NCI-H187 (cell line): ENCODE data around the gene FAM186B.
A peak's percentile ranks its signal among the peaks of the same experiment; 100 is the strongest.

Experiments
- DNase-seq, 2 experiments: peaks; one replicate each; lab custom pipeline; 2025; lab: John Stamatoyannopoulos, UW

The FAM186B gene

GRCh38 chr12:49567611-49568441 is 37.6 kb downstream of the FAM186B start, which contains the start of gene MCRS1:
Gene MCRS1, minus strand, starts transcription at chr12:49568142. Its CDS starts 1,411 bp downstream, at chr12:49566731.
- DNase-seq = peak; percentile 84 to 90

GRCh38 chr12:49567302-49567610 is 38.2 kb downstream of the FAM186B start:
- no peak for DNase-seq

- DNase-seq = no peak
Observed at GRCh38 chr12:49566361-49566760, 39.1 kb downstream of the FAM186B start.

GRCh38 chr12:49565406-49566265 is 39.8 kb downstream of the FAM186B start:
- no peak for DNase-seq

- no peak for DNase-seq
Observed at GRCh38 chr12:49564686-49565405, 40.6 kb downstream of the FAM186B start.

GRCh38 chr12:49563951-49564685 is 41.3 kb downstream of the FAM186B start:
- DNase-seq = no peak

- DNase-seq = no peak
Observed at GRCh38 chr12:49562831-49563230, 42.6 kb downstream of the FAM186B start.

GRCh38 chr12:49562233-49562632 is 43.2 kb downstream of the FAM186B start:
- DNase-seq = no peak

- DNase-seq = no peak
Observed at GRCh38 chr12:49560695-49561094, 44.7 kb downstream of the FAM186B start.

GRCh38 chr12:49559011-49559675 is 46.3 kb downstream of the FAM186B start:
- DNase-seq = no peak

GRCh38 chr12:49558526-49558925 is 46.9 kb downstream of the FAM186B start:
- no peak for DNase-seq

- DNase-seq = no peak
Observed at GRCh38 chr12:49557917-49558215, 47.6 kb downstream of the FAM186B start.

GRCh38 chr12:49557187-49557916 is 48.1 kb downstream of the FAM186B start:
- DNase-seq = no peak

- no peak for DNase-seq
Observed at GRCh38 chr12:49556391-49557186, 48.9 kb downstream of the FAM186B start.

- no peak for DNase-seq
Observed at GRCh38 chr12:49555631-49556390, 49.6 kb downstream of the FAM186B start.

GRCh38 chr12:49554266-49554665 is 51.2 kb downstream of the FAM186B start:
- no peak for DNase-seq

GRCh38 chr12:49553512-49554088 is 51.8 kb downstream of the FAM186B start:
- DNase-seq = no peak

- DNase-seq = no peak
Observed at GRCh38 chr12:49552899-49553298, 52.5 kb downstream of the FAM186B start.

GRCh38 chr12:49552425-49552824 is 53.0 kb downstream of the FAM186B start:
- DNase-seq = no peak
